GM13976 (cell line): Measurements from ENCODE around the gene ATP2A1.

Experiments
- DNase-seq: peaks from one replicate; pipeline ENCODE4 v3.0.0; 2012; ENCODE audit warnings: low spot score
- in situ Hi-C: fragments of 300-500 bp; cut with MboI; formaldehyde crosslinking; loops from one replicate; pipeline ENCODE4 v1.12.0; 2022; ENCODE audit warnings: low sequenced_read_pairs, mixed read lengths, inconsistent platforms; ENCODE audit not compliant: unreplicated experiment
- TF ChIP-seq, protein P1 (sequence below): IDR thresholded peaks from 2 replicates; pipeline ENCODE4 v1.5.1; 2012; ENCODE audit warnings: borderline replicate concordance, mild to moderate bottlenecking; ENCODE audit not compliant: insufficient read depth; ENCODE audit errors: extremely low read depth, missing control alignments, control extremely low read depth

The ATP2A1 gene

GRCh38 chr16:28835864-28836760 is 42.2 kb upstream of the ATP2A1 start:
- no peak for DNase-seq
- in situ Hi-C loops, result no loop called here
- TF ChIP-seq, protein P1, sequence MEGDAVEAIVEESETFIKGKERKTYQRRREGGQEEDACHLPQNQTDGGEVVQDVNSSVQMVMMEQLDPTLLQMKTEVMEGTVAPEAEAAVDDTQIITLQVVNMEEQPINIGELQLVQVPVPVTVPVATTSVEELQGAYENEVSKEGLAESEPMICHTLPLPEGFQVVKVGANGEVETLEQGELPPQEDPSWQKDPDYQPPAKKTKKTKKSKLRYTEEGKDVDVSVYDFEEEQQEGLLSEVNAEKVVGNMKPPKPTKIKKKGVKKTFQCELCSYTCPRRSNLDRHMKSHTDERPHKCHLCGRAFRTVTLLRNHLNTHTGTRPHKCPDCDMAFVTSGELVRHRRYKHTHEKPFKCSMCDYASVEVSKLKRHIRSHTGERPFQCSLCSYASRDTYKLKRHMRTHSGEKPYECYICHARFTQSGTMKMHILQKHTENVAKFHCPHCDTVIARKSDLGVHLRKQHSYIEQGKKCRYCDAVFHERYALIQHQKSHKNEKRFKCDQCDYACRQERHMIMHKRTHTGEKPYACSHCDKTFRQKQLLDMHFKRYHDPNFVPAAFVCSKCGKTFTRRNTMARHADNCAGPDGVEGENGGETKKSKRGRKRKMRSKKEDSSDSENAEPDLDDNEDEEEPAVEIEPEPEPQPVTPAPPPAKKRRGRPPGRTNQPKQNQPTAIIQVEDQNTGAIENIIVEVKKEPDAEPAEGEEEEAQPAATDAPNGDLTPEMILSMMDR, result no peak

GRCh38 chr16:28836761-28837064 is 41.6 kb upstream of the ATP2A1 start:
- TF ChIP-seq, protein P1, result no peak

DNA sequence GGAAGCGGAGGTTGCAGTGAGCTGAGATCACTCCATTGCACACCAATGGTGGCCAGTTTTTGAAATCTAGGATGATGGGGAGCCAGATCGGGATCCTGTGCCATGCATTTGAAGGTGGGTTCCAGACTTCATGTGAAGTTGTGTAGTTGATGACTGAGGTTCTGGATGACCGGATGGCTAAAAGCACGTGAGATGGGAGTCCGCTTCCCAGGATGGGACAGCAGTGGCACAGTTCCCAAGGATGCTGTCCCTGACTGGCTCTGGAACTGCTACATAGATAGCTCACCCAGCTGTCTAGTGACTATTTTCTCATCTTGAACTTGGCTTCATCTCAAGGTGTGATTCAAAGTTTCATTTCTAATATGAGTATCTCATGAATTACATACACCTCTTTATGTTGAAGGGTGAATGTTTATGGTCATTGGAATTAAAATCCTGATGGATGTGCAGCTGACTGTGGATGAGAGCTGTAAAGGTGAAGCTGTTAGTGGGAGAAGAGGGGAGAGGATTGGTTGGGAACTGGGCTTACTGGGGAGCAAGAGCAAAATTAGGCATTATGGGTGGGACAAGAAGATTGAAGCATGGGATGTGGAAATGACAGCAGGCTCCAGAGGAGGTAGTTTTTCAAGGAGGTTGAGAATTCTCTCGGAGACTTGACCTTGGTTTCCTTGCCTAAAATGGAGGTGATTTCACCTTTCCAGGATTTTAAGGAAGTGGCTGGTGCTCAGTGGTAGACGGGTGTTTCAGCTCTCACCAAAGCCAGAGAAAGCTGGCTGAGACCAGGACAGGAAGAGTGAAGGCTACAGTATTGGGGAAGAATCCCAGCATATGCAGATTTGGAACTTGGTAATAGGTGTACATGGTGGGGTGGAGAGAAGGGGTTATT is 40.4 kb upstream of the ATP2A1 start:
- in situ Hi-C loops, result no loop called here
- TF ChIP-seq, protein P1, result no peak
- no peak for DNase-seq

More at GRCh38 chr16:28836761-28837064, 41.6 kb upstream of the ATP2A1 start:
- DNase-seq, result no peak
- in situ Hi-C loops, result no loop called here

GRCh38 chr16:28838558-28838918 is 39.8 kb upstream of the ATP2A1 start:
- TF ChIP-seq, protein P1, result no peak
- no peak for DNase-seq
- in situ Hi-C loops, result no loop called here

DNA sequence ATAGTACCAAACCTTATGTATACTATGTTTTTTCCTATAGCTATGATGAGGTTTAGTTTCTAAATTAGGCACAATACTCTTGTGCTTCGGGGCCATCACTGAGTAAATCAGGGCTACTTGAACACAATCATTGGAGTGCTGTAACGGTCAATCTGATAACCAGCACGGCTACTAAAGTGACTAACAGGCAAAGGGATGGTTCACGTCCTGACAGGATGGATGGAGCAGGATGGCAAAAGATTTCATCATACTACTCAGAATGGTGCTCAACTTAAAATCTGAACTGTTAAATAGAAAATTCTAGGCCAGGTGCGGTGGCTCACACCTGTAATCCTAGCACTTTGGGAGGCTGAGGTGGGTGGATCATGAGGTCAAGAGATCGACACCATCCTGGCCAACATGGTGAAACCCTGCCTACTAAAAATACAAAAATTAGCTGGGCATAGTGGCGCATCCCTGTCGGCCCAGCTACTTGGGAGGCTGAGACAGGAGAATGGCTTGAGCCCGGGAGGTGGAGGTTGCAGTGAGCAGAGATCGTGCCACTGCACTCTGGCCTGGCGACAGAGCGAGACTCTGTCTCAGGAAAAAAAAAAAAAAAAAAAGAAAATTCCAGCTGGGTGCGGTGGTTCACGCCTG is 39.2 kb upstream of the ATP2A1 start:
- TF ChIP-seq, protein P1, result no peak
- DNase-seq, result no peak
- in situ Hi-C loops, result no loop called here

GRCh38 chr16:28839899-28840298 is 38.4 kb upstream of the ATP2A1 start:
- DNase-seq, result peak; percentile 17
- in situ Hi-C loops, result no loop called here
- TF ChIP-seq, protein P1, result no peak
